Lung (tissue), 12 donors: ENCODE data around the gene FSD2. TPM values are rescaled to one million over a fixed set of nuclear protein-coding genes. Genes with fewer than 3 reads are reported as not detected.
"Not testable (repeated sequence)": the region's sequence is repeated elsewhere in the genome, so short reads cannot be mapped to it uniquely, and the experiment has no call there.

Source experiments
- ATAC-seq: fragments of 200-7000 bp; cut with Tn5 transposase; one replicate; pipeline ENCODE4 v1.9.1; 2020; ENCODE audit warnings: moderate number of reproducible peaks; ENCODE audit not compliant: insufficient read depth, low FRiP score
- DNase-seq, 3 donors: peaks; one replicate each; pipeline ENCODE4 v3.0.0-alpha.2; 2013 to 2017
- H3K27ac ChIP-seq, 2 donors: one replicate each; pipeline ENCODE4 v1.5.1; 2013; ENCODE audit warnings: mild to moderate bottlenecking in 2 of 2, moderate library complexity in 2 of 2, control low read depth in 1 of 2, inconsistent platforms in 1 of 2, low read depth in 1 of 2, low read length in 1 of 2
- H3K27me3 ChIP-seq, 3 donors: one replicate each; pipeline ENCODE4 v1.5.1; 2013; ENCODE audit warnings: low read length in 2 of 3; ENCODE audit not compliant: control insufficient read depth in 3 of 3, insufficient read depth in 3 of 3
- H3K36me3 ChIP-seq, 4 donors: one replicate each; pipeline ENCODE4 v1.5.1; 2013; ENCODE audit warnings: low read length in 4 of 4, mild to moderate bottlenecking in 1 of 4, moderate library complexity in 1 of 4; ENCODE audit not compliant: control insufficient read depth in 4 of 4, insufficient read depth in 4 of 4
- H3K4me1 ChIP-seq, 5 donors: one replicate each; pipeline ENCODE4 v1.5.1; 2013; ENCODE audit warnings: low read length in 5 of 5, mild to moderate bottlenecking in 2 of 5, moderate library complexity in 1 of 5; ENCODE audit not compliant: control insufficient read depth in 5 of 5, insufficient read depth in 5 of 5
- H3K4me3 ChIP-seq: one replicate; pipeline ENCODE4 v1.5.1; 2013; ENCODE audit warnings: mild to moderate bottlenecking, control low read depth, moderate library complexity
- H3K9ac ChIP-seq, 2 donors: one replicate each; pipeline ENCODE4 v1.5.1; 2013; ENCODE audit warnings: low read length in 2 of 2, control low read depth in 1 of 2; ENCODE audit not compliant: insufficient read depth in 1 of 2
- H3K9me3 ChIP-seq, 4 donors: one replicate each; pipeline ENCODE4 v1.5.1; 2013; ENCODE audit warnings: low read length in 3 of 4, mild to moderate bottlenecking in 1 of 4, moderate library complexity in 1 of 4; ENCODE audit not compliant: control insufficient read depth in 4 of 4, insufficient read depth in 3 of 4
- CTCF ChIP-seq: IDR thresholded peaks from 2 replicates; pipeline ENCODE4 v1.5.1; 2012; ENCODE audit warnings: mild to moderate bottlenecking; ENCODE audit errors: control extremely low read depth, extremely low read depth
- WGBS, 2 donors: extraction: QIAGEN DNeasy Blood & Tissue Kit; methylation state at CpG; one replicate each; pipeline ENCODE4 v1.1.7; 2013; 5-methylcytosine and 5-hydroxymethylcytosine counted together
- polyA plus RNA-seq, 2 donors: library from polyadenylated mRNA; stranded (reverse); fragments of 200-250 nt; gene quantifications; one replicate each; pipeline ENCODE4 v1.2.1, GENCODE V29; 2013
- total RNA-seq, 2 donors: library from RNA; depleted of rRNA in 1 of 2; stranded (reverse); fragments of >200 nt in 1 of 2; gene quantifications; one replicate each; pipeline ENCODE4 v1.2.1, GENCODE V29; 2014 to 2021
- donor health status: control.
- donor health status: control.
- donor health status: Bipolar disorder and iron deficiency.
- donor health status: healthy.
- donor health status: DM: yes; HTN: yes; CAD: no.

FSD2 gene
- total and polyA plus RNA-seq, 4 donors, result 0.06 to 0.08 TPM; not detected in 2

- peak in 1 of 3 donors; percentile 14 for DNase-seq
- Histone ChIP-seq H3K9ac (no peak overlapping the region), H3K4me1 (peaks cover 0 to 11% (median 3%) of the 10 kb centered on the region in 5 donors), H3K27me3 (peaks cover 0 to 8% (median 0%) of the 10 kb centered on the region in 3 donors), H3K27ac (no peak overlapping the region), H3K36me3 (no peaks in the 10 kb centered on the region), H3K9me3 (peaks cover 0 to 3% (median 0%) of the 10 kb centered on the region in 4 donors), H3K4me3 (peak overlapping the region; percentile 60)
- 0 to 1% methylated on average over 8 to 15 of the region's 15 CpGs for WGBS, 2 donors
- ATAC-seq, result no peak
- no peak for TF ChIP-seq CTCF
Observed at GRCh38 chr15:82709081-82709420, 96.8 kb downstream of the FSD2 start.

- not testable (repeated sequence) for ATAC-seq, H3K36me3 ChIP-seq, H3K27me3 ChIP-seq, DNase-seq, H3K9me3 ChIP-seq, H3K27ac ChIP-seq, H3K9ac ChIP-seq, H3K4me3 ChIP-seq
- peaks cover 0 to 11% (median 3%) of the 10 kb centered on the region in 5 donors for H3K4me1 ChIP-seq
- 87 to 88% methylated on average over 8 of the region's 8 CpGs for WGBS, 2 donors
Observed at GRCh38 chr15:82705856-82706255, 100.0 kb downstream of the FSD2 start.

Other genes starting within 250 kb of the FSD2 start
- gene CPEB1, start 158.7 kb downstream of the FSD2 start, total RNA-seq, result 1 to 10 TPM; 3.8 to 4.0 TPM
- gene CPEB1, start 158.7 kb downstream of the FSD2 start, polyA plus RNA-seq, result under 1 TPM; 0.42 to 0.89 TPM
- 1 to 10 TPM in 1 of 2 donors, under 1 TPM in 1; 0.94 to 2.2 TPM for gene AP3B2, start 96.2 kb downstream of the FSD2 start, total RNA-seq
- gene AP3B2, start 96.2 kb downstream of the FSD2 start, polyA plus RNA-seq, result 1 to 10 TPM in 1 of 2 donors, under 1 TPM in 1; 0.96 to 1.4 TPM
- gene WHAMM, start 3.6 kb upstream of the FSD2 start, total RNA-seq, result 10 to 100 TPM in 1 of 2 donors, 1 to 10 TPM in 1; 8.6 to 10.4 TPM
- 1 to 10 TPM; 4.2 to 4.6 TPM for gene WHAMM, start 3.6 kb upstream of the FSD2 start, polyA plus RNA-seq
- gene HOMER2, start 146.7 kb upstream of the FSD2 start, total RNA-seq, result 10 to 100 TPM; 15.3 to 18.1 TPM
- gene HOMER2, start 146.7 kb upstream of the FSD2 start, polyA plus RNA-seq, result 1 to 10 TPM; 7.5 to 7.9 TPM
- gene RAMAC, start 180.1 kb upstream of the FSD2 start, total RNA-seq, result 10 to 100 TPM; 15.6 to 28.6 TPM
- 10 to 100 TPM; 18.1 to 23.4 TPM for gene RAMAC, start 180.1 kb upstream of the FSD2 start, polyA plus RNA-seq
- gene C15orf40, start 205.6 kb upstream of the FSD2 start, total RNA-seq, result 10 to 100 TPM; 20.5 to 23.0 TPM
- gene C15orf40, start 205.6 kb upstream of the FSD2 start, polyA plus RNA-seq, result 10 to 100 TPM; 16.7 to 26.1 TPM